T-helper 2 cell treated with Interferon-gamma antibody and Interleukin-4, amounts not matched to agents 5 μg/mL and 100 μg/mL, for 36 hours (primary cell): ENCODE results near the gene RASSF1.

ENCODE experiments used
- DNase-seq: peaks from one replicate; pipeline ENCODE4 v3.0.0; 2021; ENCODE audit warnings: low spot score
- H3K27ac Mint-ChIP-seq: one replicate; pipeline ENCODE4 v1.8.0; 2021; ENCODE audit warnings: mild to moderate bottlenecking, mixed read lengths
- H3K27me3 Mint-ChIP-seq: one replicate; pipeline ENCODE4 v1.8.0; 2021; ENCODE audit warnings: low read depth, mixed read lengths
- H3K36me3 Mint-ChIP-seq: one replicate; pipeline ENCODE4 v1.8.0; 2021; ENCODE audit warnings: low read depth, mixed read lengths
- H3K4me1 Mint-ChIP-seq: one replicate; pipeline ENCODE4 v1.8.0; 2021; ENCODE audit warnings: low read depth, mixed read lengths
- H3K4me3 Mint-ChIP-seq: one replicate; pipeline ENCODE4 v1.8.0; 2022; ENCODE audit warnings: mild to moderate bottlenecking, moderate library complexity, mixed read lengths
- H3K9me3 Mint-ChIP-seq: one replicate; pipeline ENCODE4 v1.8.0; 2021; ENCODE audit warnings: mixed read lengths

The RASSF1 gene

DNA sequence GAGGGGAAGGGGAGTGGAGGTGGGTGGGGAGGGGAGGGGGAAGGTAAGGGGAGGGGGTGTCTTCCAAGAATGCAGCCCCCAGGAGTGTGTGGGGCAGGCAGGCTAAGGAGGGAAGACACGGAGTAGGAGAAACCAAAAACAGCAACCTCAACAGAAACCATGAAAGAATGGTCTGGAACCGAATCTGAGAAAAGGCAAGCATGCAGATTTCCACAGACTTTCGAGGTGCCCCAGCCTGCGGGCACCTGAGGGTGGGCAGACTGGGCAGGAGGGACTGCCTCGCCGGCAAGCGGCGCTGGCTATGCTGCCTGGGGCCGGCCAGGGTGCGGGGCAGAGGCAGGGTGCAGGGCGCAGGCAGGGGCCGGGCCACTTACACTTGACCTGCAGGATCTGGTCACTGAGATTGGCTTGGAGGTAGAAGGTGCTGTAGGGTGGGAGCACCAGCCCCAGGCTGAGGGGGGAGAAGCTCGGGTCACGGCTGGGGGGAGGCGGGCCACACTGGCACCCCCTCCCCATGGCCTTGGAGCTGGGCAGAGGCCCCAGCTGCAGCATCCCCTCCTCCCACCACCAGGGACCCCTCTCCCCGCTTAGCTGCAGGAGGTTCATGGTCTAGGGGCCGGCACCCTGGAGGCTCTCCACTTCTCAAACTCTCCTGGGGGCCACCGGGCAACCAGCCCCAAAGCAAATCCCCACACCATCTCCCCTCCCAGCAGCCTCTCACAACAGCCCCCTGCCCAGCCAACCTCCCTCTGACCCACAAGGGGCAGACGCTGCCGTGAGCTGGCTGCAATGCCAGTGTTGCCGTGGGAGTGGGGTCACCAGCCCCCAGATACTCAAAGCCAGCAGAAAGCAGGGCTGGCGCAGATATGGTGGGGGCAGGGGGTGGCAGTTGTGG, 34.0 kb upstream of the RASSF1 start:
- Mint-ChIP-seq H3K27ac (no peak overlapping the region), H3K9me3 (no peaks in the 10 kb centered on the region), H3K27me3 (no peaks in the 10 kb centered on the region), H3K36me3 (no peaks in the 10 kb centered on the region), H3K4me3 (no peak overlapping the region), H3K4me1 (peaks cover 2% of the 10 kb centered on the region)
- DNase-seq = no peak

DNA sequence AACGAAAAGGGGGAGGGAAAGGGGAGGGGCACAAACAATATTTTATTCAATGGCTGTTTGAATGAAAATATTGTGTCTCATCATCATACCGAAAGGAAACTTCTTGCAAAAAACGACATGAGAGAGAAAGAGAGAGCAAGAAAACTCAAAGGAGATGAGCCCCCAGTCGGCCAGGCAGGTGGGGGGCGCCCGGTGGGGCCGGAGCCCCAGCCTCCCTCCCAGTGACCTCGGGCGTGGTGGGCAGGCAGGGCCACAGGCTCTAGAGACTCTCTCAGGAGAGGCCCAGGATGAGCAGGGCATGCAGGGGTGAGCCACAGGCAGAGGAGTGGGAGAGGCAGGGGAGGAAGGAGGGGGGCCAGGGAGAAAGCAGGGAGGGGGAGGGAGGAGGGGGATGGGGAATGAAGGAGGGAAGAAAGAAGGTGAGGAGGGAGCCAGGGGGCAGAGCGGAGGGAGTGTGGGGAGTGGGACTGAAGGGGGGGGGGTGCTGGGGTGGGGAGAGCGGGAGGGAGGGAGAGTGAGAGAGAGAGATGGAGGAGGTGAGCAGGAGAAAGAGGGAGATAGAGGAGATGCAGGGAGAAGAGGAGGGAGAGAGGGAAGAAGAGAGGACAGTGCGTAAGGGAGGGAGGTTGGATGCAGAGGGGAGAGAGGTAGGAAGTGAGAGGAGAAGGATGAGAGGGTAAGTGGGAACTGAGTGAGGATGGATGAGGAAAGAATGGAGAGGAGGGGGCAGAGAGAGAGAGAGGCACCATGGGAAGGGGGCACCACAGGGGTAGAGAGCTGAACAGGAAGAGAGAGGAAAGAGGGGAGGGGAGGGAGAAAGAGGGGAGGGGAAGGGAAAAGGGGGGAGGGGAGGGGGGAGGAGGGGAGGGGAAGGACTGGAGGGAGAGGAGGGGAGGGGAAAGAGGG, 32.8 kb upstream of the RASSF1 start:
- H3K27ac Mint-ChIP-seq = peak overlapping the region; percentile 53
- DNase-seq = no peak
- H3K4me1 Mint-ChIP-seq = peaks cover 2% of the 10 kb centered on the region
- no peak overlapping the region for H3K4me3 Mint-ChIP-seq
- H3K27me3 Mint-ChIP-seq = no peaks in the 10 kb centered on the region
- H3K36me3 Mint-ChIP-seq = no peaks in the 10 kb centered on the region
- H3K9me3 Mint-ChIP-seq = no peaks in the 10 kb centered on the region

DNA sequence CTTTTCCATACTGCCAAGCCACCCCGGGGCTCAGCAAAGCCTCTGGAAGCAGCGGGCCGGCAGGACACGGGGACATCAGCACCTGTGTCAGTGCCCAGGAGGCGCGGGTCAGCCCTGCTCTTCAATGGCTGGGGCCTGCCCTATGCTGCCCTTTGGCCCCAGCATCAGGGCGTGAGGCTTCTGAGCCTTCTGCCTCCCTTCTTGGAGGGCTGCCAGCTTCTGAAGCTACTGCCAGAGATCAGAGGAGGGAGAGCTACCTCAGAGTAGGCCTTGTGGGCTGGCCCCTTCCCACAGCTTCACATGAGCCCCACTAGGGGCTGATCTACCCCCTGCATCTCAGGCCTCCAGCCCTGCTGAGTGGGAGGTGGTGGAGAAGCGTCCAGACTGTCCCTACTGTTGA, 31.7 kb upstream of the RASSF1 start:
- no peak overlapping the region for H3K4me3 Mint-ChIP-seq
- no peak for DNase-seq
- H3K36me3 Mint-ChIP-seq = no peaks in the 10 kb centered on the region
- peaks cover 2% of the 10 kb centered on the region for H3K4me1 Mint-ChIP-seq
- H3K27me3 Mint-ChIP-seq = no peaks in the 10 kb centered on the region
- no peak overlapping the region for H3K27ac Mint-ChIP-seq
- H3K9me3 Mint-ChIP-seq = no peaks in the 10 kb centered on the region

DNA sequence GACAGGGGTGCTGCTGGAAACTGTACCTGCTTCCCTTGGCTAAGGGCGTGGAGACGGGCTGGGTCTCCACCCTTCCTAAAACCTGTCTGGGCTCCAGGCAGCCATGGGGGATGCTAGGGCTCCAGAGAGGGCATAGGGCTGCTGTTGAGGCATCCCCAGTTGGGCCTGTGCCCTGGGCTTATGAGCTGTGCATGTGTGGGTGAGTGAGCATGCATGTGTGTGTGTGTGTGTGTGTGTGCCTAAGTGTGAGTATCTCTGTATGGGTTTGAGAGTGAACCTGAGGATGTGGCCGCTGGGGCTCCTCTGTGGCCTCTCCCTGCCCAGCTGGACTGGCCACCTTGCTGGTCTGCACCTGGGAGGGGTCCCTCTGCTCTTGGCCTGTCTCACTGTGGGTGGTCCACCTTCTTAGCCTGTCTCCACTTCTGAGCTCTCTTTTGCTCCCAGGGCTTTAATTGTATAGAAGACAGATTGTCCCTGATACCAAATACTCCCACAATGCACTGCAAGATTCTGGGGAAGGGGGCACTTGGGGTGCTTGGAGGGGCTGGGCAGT, 30.6 kb upstream of the RASSF1 start:
- Mint-ChIP-seq H3K9me3 (no peaks in the 10 kb centered on the region), H3K4me3 (no peak overlapping the region), H3K36me3 (no peaks in the 10 kb centered on the region), H3K4me1 (peaks cover 2% of the 10 kb centered on the region), H3K27me3 (no peaks in the 10 kb centered on the region), H3K27ac (no peak overlapping the region)
- DNase-seq = no peak

DNA sequence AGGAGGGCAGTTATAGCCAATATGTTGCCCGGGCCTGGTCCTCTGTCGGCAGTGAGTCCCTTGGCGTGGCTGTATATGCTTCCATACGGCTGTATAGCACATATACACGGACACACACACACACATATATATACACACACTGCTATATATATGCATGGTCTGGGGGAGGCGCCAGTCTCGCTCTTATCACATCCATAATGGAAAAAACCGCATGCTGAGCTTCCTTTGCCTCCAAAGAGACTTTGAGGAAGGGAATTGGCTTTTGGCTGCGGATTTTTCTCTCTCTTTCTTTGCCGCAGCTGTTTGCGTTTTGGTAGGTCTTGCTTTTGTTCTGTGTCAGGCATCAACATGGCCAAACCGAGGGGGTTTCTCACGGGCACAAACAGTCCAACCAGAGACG, 30.0 kb upstream of the RASSF1 start:
- no peak overlapping the region for H3K4me3 Mint-ChIP-seq
- H3K9me3 Mint-ChIP-seq = no peaks in the 10 kb centered on the region
- no peaks in the 10 kb centered on the region for H3K27me3 Mint-ChIP-seq
- H3K4me1 Mint-ChIP-seq = peaks cover 5% of the 10 kb centered on the region
- DNase-seq = no peak
- H3K27ac Mint-ChIP-seq = no peak overlapping the region
- H3K36me3 Mint-ChIP-seq = no peaks in the 10 kb centered on the region

DNA sequence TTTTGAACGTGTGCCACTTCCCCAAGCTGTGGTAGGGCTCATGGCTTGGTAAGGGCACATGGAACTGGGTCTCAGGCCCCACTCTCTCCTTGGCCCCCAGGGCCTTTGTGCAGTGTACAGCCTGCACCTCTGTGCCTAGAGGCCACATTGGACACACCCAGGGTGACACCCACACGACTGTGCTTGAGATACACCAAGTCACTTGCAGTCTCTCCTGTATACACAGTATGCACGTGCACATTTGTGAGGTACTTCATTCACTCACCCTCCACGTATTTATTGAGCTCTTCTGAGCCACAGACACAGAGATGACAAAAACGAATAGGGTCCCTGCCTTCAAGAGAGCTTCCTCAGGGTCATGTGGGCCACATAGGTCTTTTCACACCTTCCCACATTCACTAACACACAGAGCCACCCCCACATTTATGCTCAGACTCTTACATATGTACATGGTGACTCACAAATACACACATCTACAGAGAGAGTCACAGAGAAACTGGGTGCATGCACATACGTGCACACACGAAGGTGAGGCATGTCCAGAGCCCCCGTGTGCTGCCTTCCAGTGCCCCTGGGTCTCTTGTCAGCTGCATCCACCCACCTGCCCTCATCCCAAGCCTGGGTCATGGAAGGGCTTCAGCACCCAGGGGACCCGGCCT, 28.5 kb upstream of the RASSF1 start:
- H3K4me3 Mint-ChIP-seq = no peak overlapping the region
- no peaks in the 10 kb centered on the region for H3K36me3 Mint-ChIP-seq
- H3K9me3 Mint-ChIP-seq = no peaks in the 10 kb centered on the region
- no peak overlapping the region for H3K27ac Mint-ChIP-seq
- DNase-seq = no peak
- peaks cover 8% of the 10 kb centered on the region for H3K4me1 Mint-ChIP-seq
- H3K27me3 Mint-ChIP-seq = no peaks in the 10 kb centered on the region

DNA sequence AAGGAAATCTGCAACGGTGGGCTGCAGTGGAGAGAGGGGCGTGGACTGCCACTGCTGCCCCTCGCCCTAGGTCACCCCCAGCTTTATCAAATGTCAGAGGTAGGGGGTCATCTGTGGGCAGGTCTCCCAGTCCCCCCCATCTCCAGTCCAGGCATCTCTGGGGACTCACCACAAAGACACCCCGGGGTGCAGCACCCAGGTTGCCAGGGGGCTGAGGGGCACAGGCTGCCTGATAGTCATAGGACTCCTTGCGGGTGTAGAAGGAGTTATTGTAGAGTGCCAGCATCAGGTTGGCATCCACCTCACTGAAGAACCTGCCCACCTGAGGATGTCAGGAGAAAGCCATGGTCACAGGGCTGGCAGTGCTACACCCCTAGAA, 25.2 kb upstream of the RASSF1 start:
- peak overlapping the region; percentile 81 for H3K27ac Mint-ChIP-seq
- peak overlapping the region; percentile 81 for H3K4me3 Mint-ChIP-seq
- no peaks in the 10 kb centered on the region for H3K9me3 Mint-ChIP-seq
- no peak for DNase-seq
- peaks cover 7% of the 10 kb centered on the region for H3K4me1 Mint-ChIP-seq
- H3K27me3 Mint-ChIP-seq = no peaks in the 10 kb centered on the region
- no peaks in the 10 kb centered on the region for H3K36me3 Mint-ChIP-seq

DNA sequence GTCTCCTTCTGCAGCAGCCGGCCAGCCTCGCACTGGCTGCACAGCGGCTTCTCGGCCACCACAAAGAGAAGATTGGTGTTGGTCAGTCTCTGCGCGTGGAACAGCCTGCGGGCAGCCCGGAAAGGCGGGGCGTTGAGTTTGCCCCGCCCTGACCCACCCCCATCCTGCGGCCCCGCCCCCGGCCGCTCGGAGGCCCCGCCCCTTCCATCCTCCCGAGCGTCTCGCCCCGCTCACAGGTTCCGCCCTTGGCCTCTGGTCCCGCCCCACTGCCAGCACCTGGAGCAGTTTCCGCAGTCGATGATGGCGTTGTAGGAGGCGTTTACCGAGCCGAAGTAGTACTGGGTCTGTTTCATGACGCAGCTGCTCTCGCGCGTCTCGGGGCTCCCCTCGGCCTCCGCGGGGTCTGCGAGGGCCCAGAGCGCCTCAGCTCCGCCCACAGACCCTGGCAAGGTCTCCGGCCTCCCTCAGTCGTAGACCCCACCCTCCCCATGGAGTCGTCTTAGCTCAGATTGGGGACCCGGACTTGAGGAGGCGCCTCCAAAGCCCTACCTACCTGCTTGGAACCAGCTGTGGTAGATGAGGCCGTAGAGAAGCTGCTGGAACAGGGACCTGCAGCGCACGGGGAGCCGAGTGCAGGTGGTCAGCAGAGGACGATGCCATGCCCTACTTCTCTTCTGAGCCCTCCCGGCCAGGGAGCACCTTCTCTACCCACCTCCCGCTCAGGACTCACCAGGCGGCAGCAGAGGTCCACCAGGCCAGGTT, 24.6 kb upstream of the RASSF1 start:
- H3K27ac Mint-ChIP-seq = peak overlapping the region; percentile 81
- no peaks in the 10 kb centered on the region for H3K9me3 Mint-ChIP-seq
- peak overlapping the region; percentile 81 for H3K4me3 Mint-ChIP-seq
- peak; percentile 90 for DNase-seq
- H3K27me3 Mint-ChIP-seq = no peaks in the 10 kb centered on the region
- H3K36me3 Mint-ChIP-seq = no peaks in the 10 kb centered on the region
- H3K4me1 Mint-ChIP-seq = peaks cover 7% of the 10 kb centered on the region

DNA sequence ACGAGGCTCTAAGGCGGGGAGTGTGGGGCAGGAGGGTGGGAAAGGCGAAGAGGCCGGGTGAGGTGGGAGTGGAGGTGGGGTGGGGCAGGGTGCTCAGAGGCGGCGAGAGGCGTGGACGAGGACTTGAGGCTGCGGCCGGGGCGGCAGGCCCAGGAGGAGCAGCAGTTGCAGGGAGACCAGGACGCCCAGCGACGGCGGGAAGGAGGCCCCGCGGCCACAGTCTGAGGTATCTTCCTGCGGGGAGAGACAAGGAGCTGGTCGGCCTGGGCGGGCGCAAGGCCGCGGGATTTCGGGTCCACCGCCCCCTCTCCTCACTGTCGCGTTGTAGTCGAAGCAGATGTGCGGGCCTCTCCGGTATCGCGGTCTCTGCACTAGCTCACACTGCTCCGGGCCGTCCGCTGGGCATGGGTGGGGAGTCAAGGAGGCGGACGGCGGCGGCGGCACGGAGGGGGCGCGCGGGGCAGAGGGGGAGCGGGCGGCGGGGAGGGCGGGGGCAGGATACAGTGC, 24.0 kb upstream of the RASSF1 start:
- no peaks in the 10 kb centered on the region for H3K27me3 Mint-ChIP-seq

DNA sequence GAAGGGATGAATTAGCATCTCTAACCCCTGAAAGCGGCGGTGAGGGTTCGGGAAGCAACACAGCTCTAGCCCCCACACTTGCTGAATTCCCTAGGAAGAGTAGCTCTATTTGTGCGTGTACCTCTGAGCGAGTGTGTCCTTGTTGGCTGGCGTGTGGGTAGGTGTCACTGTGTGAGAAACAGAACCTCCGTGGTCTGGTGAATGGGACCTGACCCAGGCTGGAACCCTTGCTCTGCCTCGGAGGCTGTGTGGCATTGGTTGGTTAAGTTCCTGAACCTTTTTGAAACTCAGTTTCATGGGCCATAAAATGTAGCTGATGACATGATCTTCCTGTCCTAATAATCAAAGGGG, 19.1 kb upstream of the RASSF1 start:
- Mint-ChIP-seq H3K27me3 (no peaks in the 10 kb centered on the region), H3K27ac (peak overlapping the region; percentile 95), H3K9me3 (no peaks in the 10 kb centered on the region), H3K36me3 (peaks cover 20% of the 10 kb centered on the region), H3K4me1 (peaks cover 31% of the 10 kb centered on the region), H3K4me3 (peak overlapping the region; percentile 98)
- DNase-seq = no peak

More for the DNA sequence above, 24.0 kb upstream of the RASSF1 start:
- H3K27ac Mint-ChIP-seq = peak overlapping the region; percentile 31
- no peaks in the 10 kb centered on the region for H3K36me3 Mint-ChIP-seq
- H3K9me3 Mint-ChIP-seq = no peaks in the 10 kb centered on the region
- no peak for DNase-seq
- peak overlapping the region; percentile 81 for H3K4me3 Mint-ChIP-seq
- H3K4me1 Mint-ChIP-seq = peaks cover 13% of the 10 kb centered on the region

DNA sequence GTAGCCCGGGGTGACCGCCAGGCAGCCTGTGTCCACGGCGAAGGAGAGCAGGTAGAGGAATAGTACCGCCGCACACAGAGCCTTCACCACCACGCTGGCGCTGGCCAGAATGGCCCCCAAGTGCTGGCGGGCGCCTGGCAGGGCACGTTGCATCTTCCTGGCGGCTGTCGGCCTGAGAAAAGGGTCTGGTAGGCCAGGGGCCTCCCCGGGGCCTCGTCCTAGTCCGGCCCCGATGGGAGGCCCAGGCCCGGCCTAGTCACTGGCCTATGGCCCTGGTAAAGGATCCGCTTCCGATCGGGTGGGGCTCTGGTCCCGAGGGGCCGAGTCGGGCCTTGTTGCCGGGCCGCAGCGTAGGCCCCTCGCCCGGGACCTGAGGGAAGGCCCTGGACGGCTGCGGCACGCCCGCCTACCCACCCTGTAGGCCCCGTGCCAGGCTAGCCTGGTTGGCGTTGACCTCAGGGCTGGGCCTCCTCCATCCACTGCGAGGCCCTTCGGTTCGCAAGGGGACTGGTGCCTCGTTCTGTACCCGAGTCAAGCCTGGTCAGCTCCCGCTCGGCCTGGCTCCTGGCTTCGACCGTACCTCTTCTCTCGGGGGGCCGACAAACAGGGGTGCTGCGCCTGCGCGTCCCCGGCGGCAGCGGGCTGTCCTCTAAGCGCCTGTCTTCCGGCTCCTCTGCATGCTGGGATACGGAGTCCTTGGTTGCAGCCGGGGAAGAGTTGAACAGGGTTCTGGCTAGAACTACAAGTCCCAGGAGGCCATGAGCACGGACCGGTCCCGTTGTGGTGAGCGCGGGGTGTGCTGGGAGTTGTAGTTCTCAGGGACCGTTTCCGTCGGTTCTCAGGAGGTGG, 18.5 kb upstream of the RASSF1 start, which contains the start of gene TMEM115:
TSS of gene TMEM115 (minus strand) at position 611 of the 849 bp plus-strand sequence. CDS start at position 153, 458 bp downstream.
- peaks cover 24% of the 10 kb centered on the region for H3K36me3 Mint-ChIP-seq
- H3K27me3 Mint-ChIP-seq = no peaks in the 10 kb centered on the region
- H3K4me3 Mint-ChIP-seq = peak within 1 kb of the TSS; percentile 98
- peak within 1 kb of the TSS; percentile 95 for H3K27ac Mint-ChIP-seq
- peak; percentile 96 for DNase-seq
- H3K9me3 Mint-ChIP-seq = no peaks in the 10 kb centered on the region
- peaks cover 31% of the 10 kb centered on the region for H3K4me1 Mint-ChIP-seq

DNA sequence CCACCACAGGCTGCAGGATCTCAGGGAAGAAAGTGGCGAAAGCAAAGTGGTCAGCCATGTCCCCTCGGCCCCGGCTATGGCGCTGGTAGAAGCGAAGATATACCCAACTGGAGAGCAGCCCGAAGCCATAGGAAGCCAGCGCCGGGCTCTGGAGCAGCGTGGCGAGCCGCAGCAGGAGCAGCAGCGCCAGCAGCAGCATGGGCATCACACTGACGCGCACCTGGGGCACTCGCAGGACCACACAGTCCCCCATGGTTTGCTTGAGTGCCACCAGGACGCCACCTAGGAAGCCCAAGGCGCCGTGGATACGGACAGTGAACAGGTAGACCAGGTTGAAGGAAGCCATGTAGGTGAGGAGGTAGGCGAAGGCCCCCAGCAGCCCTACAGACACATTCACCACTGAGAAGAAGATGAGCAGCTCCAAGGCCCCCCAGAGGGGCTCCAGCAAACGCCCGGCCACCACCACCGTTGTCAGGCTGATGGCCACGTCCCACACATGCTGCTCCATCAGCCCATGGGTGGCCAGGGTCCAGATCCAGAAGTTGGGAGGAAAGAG, 17.8 kb upstream of the RASSF1 start:
- H3K4me1 Mint-ChIP-seq = peaks cover 31% of the 10 kb centered on the region
- H3K4me3 Mint-ChIP-seq = peak overlapping the region; percentile 98
- H3K36me3 Mint-ChIP-seq = peaks cover 25% of the 10 kb centered on the region
- no peak for DNase-seq
- peak overlapping the region; percentile 81 for H3K27ac Mint-ChIP-seq
- H3K27me3 Mint-ChIP-seq = no peaks in the 10 kb centered on the region
- no peaks in the 10 kb centered on the region for H3K9me3 Mint-ChIP-seq
